Esophagus muscularis mucosa (tissue), 4 donors: ENCODE measurements around the gene MLN. TPM values are rescaled to one million over a fixed set of nuclear protein-coding genes. Genes with fewer than 3 reads are reported as not detected.
A peak's percentile ranks its signal among the peaks of the same experiment; 100 is the strongest.

Experiments
- DNase-seq: peaks from one replicate; pipeline ENCODE4 v3.0.0-alpha.2; 2017; ENCODE audit errors: extremely low spot score
- H3K27ac ChIP-seq, 4 donors: fragments of 200-600 bp; sonication (generic); replicated peaks in 1 of 4; 1 replicate in 3 of 4; 2 replicates in 1 of 4; pipeline ENCODE4 v1.5.1; 2016 to 2019; ENCODE audit warnings: mild to moderate bottlenecking in 1 of 4
- H3K27me3 ChIP-seq, 4 donors: fragments of 200-600 bp; sonication (generic); one replicate each; pipeline versions ENCODE4 v1.5.1 to v1.6.0; 2016 to 2019
- H3K36me3 ChIP-seq, 4 donors: fragments of 200-600 bp; sonication (generic); one replicate each; pipeline ENCODE4 v1.5.1; 2016 to 2019
- H3K4me1 ChIP-seq, 4 donors: fragments of 200-600 bp; sonication (generic); one replicate each; pipeline ENCODE4 v1.5.1; 2016 to 2019
- H3K4me3 ChIP-seq, 4 donors: fragments of 200-600 bp; sonication (generic); 1 replicate in 2 of 4; 2 replicates in 2 of 4; pipeline ENCODE4 v1.5.1; 2016 to 2019; ENCODE audit warnings: mild to moderate bottlenecking in 4 of 4, moderate library complexity in 1 of 4
- H3K9me3 ChIP-seq, 4 donors: fragments of 200-600 bp; sonication (generic); 1 replicate in 3 of 4; 2 replicates in 1 of 4; pipeline ENCODE4 v1.5.1; 2016 to 2019
- CTCF ChIP-seq, 3 experiments: fragments of 200-600 bp in 2 of 3; fragments of 450-650 bp in 1 of 3; sonication (generic) in 2 of 3; IDR thresholded peaks; one replicate each; pipeline ENCODE4 v1.5.1; 2017 to 2019; ENCODE audit warnings: antibody characterized with exemption in 3 of 3, mild to moderate bottlenecking in 2 of 3, moderate library complexity in 1 of 3
- EP300 ChIP-seq: sonication (generic); formaldehyde crosslinking; IDR thresholded peaks from one replicate; pipeline ENCODE4 v1.6.1; 2017; ENCODE audit warnings: antibody characterized with exemption
- POLR2A ChIP-seq: fragments of 450-650 bp; IDR thresholded peaks from one replicate; pipeline ENCODE4 v1.6.1; 2017; ENCODE audit warnings: antibody characterized with exemption, moderate library complexity, mild to moderate bottlenecking, low read depth
- POLR2AphosphoS5 ChIP-seq, 2 donors: sonication (generic); formaldehyde crosslinking; IDR thresholded peaks; one replicate each; pipeline ENCODE4 v1.6.1; 2017; ENCODE audit warnings: antibody characterized with exemption in 2 of 2
- WGBS: methylation state at CpG from one replicate; pipeline ENCODE4 v1.1.5; 2018; 5-methylcytosine and 5-hydroxymethylcytosine counted together
- intact Hi-C: fragments of 100-400 bp; cut with DNase I; formaldehyde crosslinking; loops from one replicate; pipeline ENCODE4 v1.15.1; 2023
- total RNA-seq, 4 donors: library from RNA; depleted of rRNA; stranded (reverse); fragments of >200 nt; gene quantifications; one replicate each; pipeline versions ENCODE4 v1.1.0 to v1.2.1, GENCODE V29; 2016

Gene MLN
- total RNA-seq, 4 donors from 2014 or later = not detected

- Histone ChIP-seq H3K9me3 (no peaks in the 10 kb centered on the region), H3K27ac (no peak overlapping the region), H3K4me3 (no peak overlapping the region), H3K36me3 (peaks cover 79 to 93% (median 93%) of the 10 kb centered on the region in 4 donors), H3K4me1 (peaks cover 21 to 28% (median 25%) of the 10 kb centered on the region in 4 donors), H3K27me3 (no peaks in the 10 kb centered on the region)
- intact Hi-C loops = no loop called here
- no peak for DNase-seq
- TF ChIP-seq CTCF (IDR thresholded peaks at IDR 0.05) (no peak), POLR2AphosphoS5 (IDR thresholded peaks at IDR 0.05) (no peak), POLR2A (no peak), EP300 (no peak)
- WGBS = 92% methylated on average over 2 of the region's 4 CpGs
These were observed 27.6 kb downstream of the MLN start for GRCh38 chr6:33776186-33776585.

- peaks cover 68 to 79% (median 79%) of the 10 kb centered on the region in 4 donors for H3K36me3 ChIP-seq
- 100% methylated on average over 3 of the region's 3 CpGs for WGBS
- no peaks in the 10 kb centered on the region for H3K9me3 ChIP-seq
- no peak for TF ChIP-seq POLR2A
- peaks cover 23 to 33% (median 31%) of the 10 kb centered on the region in 4 donors for H3K4me1 ChIP-seq
- no peak overlapping the region for H3K4me3 ChIP-seq
- DNase-seq = no peak
- no peaks in the 10 kb centered on the region for H3K27me3 ChIP-seq
- H3K27ac ChIP-seq = no peak overlapping the region
- intact Hi-C loops = loop anchor here (5.0 kb wide), 1 partner anchor 253 kb away; no protein-coding TSS in a partner anchor
These were observed 29.0 kb downstream of the MLN start for GRCh38 chr6:33774774-33775173.

GRCh38 chr6:33772902-33773472 lies 30.8 kb downstream of the MLN start:
- intact Hi-C loops = loop anchor here (5.0 kb wide), 1 partner anchor 254 kb away; no protein-coding TSS in a partner anchor
- no peaks in the 10 kb centered on the region for H3K9me3 ChIP-seq
- no peak overlapping the region for H3K4me3 ChIP-seq
- H3K27me3 ChIP-seq = peaks cover 0 to 6% (median 0%) of the 10 kb centered on the region in 4 donors
- 89% methylated on average over 4 of the region's 6 CpGs for WGBS
- peaks cover 23 to 45% (median 43%) of the 10 kb centered on the region in 4 donors for H3K4me1 ChIP-seq
- H3K27ac ChIP-seq = no peak overlapping the region
- no peak for DNase-seq
- H3K36me3 ChIP-seq = peaks cover 52 to 61% (median 61%) of the 10 kb centered on the region in 4 donors
- no peak for TF ChIP-seq POLR2A
- TF ChIP-seq CTCF (IDR thresholded peaks at IDR 0.05) = no peak
- no peak for TF ChIP-seq EP300
- no peak for TF ChIP-seq POLR2AphosphoS5 (IDR thresholded peaks at IDR 0.05)

GRCh38 chr6:33772082-33772830 lies 31.5 kb downstream of the MLN start:
- H3K4me3 ChIP-seq = peak overlapping the region in 3 of 4 donors; percentile 23 to 32 (median 26)
- no peak for DNase-seq
- peak overlapping the region; percentile 64 to 84 (median 72) for H3K27ac ChIP-seq
- TF ChIP-seq CTCF (IDR thresholded peaks at IDR 0.05) = no peak
- intact Hi-C loops = loop anchor here (5.0 kb wide), 1 partner anchor 255 kb away; no protein-coding TSS in a partner anchor
- peaks cover 23 to 45% (median 43%) of the 10 kb centered on the region in 4 donors for H3K4me1 ChIP-seq
- peaks cover 0 to 6% (median 0%) of the 10 kb centered on the region in 4 donors for H3K27me3 ChIP-seq
- H3K36me3 ChIP-seq = peaks cover 45 to 54% (median 53%) of the 10 kb centered on the region in 4 donors
- 77% methylated on average over 9 of the region's 24 CpGs for WGBS
- peaks cover 0 to 2% (median 0%) of the 10 kb centered on the region in 4 donors for H3K9me3 ChIP-seq
